DMS153 treated with DMSO at 0.1 percent for 48 hours (cell line): ENCODE results near the gene MTERF2.

ENCODE experiments used
- DNase-seq: peaks from one replicate; lab custom pipeline; 2025; ENCODE audit not compliant: unreplicated experiment; lab: John Stamatoyannopoulos, UW

The MTERF2 gene

DNA sequence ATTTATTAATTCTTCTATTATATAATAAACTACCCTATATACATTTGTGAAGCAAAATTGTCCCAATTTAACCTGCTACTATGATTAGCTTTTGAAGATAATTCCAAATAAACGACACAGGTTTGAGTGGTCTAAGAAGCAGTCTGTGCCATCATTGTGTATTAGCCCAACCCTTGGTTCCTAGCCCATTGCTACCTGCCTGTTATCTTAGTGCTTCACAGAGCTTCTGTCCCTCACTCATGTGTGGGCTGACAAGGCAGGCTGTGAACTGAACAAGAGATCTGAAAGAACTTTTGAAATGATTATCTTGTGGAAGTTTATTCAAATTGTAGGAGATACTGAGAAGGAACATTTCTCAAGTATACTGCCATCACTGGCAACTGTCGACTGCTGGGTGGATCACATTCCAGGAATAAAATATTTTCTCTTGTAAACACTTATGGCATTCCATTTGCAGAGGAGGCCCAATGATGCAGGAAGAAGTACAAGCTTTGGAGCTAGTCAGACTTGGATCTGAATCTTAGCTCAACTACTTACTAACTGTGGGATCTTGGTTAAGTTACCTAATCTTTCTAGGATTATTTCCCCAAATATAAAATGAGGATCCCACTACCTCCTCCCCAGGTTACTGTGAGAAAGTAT lies 7.8 kb upstream of the MTERF2 start:
- DNase-seq = no peak

DNA sequence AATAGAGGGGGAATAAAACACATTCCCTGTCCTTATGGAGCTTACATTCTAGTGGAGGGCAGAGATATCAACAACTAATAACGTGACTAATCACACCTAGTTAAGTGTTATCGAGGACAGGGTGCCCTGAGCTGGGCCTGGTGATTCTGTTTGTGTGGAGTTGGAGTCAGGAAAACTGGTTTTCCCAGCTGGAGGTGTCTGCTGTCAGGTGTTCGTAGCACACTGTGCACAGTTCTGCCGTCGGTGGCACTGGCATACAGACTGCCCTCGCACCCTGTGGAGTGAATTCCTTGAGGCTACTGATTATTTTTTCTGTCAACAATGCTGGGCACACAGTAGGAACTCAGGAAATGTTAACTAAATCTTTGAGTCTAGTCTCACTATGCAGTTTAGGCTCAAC lies 900 bp upstream of the MTERF2 start:
- no peak for DNase-seq

DNA sequence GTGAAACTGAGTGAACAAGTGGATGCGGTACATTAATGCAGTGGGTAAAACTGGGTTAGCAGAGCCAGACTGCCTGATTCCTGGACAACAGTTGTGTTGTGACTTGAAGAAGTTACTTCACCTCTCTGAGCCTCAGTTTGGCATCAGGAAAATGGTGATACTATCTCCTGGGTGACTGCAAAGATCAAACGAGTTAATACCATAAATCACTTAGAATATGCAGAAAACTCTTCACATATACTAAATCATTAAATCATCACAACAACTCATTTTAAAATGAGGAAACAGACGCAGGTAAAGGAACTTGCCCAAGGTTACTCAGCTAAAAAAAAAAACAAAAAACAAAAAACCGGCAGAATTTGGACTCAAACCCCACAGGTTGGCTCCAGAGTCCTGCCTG lies 811 bp downstream of the MTERF2 start:
- DNase-seq = no peak

DNA sequence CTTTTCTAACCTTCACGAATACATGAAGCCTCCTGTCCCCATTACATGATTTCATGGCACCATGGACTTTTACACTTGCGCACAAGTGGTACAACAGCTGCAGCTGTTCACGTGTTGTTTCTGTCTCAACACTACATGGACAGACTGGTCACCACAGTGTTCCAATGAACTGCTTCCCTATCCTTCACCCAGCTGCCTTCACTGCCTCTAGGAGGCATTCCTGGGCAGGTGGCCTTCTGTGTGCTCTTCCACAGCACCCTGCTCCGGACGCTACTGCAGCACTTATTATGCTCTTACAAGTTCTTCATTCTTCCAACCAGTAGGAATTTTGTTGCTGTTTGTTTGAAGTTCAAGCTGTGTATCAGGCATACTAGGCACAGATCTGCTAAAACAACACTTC lies 1.5 kb downstream of the MTERF2 start:
- no peak for DNase-seq

DNA sequence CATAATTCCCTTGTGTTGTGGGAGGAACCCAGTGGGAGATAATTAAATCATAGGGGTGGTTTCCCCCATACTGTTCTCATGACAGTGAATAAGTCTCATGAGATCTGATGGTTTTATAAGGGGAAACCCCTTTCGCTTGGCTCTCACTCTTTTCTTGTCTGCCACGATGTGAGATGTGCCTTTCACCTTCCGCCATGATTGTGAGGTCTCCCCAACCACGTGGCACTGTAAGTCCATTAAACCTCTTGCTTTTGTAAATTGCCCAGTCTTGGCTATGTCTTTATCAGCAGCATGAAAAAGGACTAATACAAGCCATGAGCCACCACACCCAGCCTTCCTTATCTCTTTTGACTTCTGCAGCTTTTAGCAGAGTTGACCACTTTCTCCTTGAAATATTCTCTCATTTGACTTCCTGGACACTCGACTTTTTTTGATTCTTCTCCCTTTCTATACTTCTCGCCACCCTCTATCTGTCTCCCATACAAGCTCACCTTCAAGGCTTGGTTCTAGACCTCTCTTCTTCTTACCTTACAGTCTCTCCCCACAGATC lies 2.3 kb downstream of the MTERF2 start:
- no peak for DNase-seq

DNA sequence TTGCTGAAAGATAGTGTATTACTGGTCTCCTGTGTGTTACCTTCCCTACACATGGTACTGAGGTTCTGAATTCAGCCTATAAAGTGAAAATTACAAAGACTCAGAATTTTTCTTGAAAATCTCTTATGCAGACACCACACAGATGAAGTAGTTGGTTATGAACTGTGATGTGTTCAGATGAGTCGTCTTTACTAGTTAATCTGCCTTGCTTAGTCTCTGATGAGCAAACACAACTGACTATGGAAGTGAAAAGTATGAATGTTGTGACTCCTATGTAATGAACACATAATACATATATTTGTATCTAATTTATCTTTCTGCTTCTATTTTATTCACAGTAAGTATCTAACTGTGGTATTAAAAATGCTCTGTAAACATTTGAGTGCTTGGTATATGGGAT lies 4.7 kb downstream of the MTERF2 start:
- DNase-seq = no peak

DNA sequence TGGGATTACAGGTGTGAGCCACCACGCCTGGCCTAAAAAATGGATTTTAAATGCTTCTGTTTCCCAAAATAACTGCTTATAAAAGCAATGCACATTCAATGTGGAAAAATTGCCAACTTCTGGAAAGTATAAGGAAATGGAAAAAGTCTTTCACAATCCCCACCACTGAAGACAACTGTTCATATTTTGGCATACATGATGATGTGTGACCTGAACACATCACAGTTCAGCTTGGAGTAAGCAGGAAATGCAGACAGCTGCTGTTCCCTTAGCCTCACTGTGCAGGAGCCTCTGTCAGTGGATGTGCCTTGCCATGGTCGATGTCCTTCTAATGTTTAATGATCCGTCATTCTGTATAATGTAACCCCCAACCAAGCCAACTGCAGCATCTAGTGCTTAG lies 5.2 kb downstream of the MTERF2 start:
- no peak for DNase-seq

DNA sequence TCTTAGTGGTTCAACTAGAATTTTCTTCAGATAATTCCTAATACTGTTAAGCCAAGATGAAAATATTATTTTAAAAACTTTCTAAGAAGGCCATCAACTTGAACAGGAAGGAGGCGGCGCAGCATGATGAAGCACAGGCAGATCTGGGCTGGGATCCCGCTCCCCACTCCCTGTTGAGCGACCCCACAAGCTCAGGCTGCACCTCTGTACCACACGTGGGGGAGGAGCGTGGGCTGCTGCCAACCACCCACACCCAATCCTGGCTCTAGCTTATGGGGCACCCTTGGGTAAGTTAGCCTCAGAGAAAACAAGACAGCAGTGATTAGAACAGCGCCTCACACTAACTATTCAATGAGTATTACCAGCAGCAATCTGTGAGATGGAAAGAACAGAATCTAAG lies 6.0 kb downstream of the MTERF2 start:
- no peak for DNase-seq

DNA sequence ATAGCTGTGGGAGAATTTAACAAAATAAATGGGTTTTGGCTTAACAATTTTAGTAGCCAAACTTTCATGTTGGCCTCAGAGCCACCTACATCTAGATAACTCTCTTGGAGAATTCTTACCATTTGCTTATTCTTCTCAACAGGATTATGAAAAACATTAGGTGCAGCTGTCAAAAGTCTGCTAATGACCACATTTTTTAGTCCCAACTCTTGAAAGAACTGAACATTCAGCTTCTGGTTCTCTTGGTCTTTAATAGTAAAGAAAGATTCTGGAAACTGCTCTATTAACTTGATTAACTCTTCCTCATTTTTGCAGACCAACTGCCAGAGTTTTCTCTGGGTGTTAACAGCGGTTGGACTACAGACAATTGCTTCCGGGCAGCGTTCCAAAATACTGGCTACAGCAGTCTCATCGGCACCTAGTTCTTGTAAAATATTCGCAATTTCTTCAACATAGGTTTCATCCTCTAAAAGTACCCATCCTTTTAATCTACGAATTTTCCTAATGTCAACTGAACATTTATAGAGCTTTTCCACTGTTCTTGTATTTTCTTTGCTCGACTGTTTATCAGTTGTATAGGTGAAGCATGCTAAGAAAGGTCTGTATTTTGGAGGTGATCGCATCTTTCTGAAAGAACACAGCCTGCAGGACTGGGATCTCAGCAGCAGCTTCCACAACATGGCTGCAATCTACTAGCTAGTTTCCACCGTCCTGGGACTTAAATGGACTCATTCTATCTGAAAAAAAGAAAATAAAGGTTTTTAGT lies 8.7 kb downstream of the MTERF2 start:
- DNase-seq = peak; percentile 42

DNA sequence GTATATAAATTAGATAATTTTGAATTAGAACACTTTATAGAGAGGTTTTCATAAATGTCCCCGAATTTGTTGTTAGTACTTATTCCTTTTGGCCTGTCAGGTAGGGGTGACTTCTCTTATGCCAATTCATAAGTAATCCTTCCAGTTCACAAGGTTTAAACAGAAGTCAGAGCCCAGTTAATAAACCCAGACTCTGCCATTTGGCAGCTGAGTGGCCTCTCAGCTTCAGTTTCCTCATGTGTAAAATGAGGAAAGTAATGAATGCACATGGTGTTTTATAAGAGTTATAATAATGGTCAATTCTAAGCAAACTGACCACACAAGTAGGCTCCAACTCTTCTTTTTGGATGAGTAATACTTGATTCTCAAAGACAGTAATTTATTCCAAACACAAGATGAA lies 10.3 kb downstream of the MTERF2 start:
- DNase-seq = no peak

DNA sequence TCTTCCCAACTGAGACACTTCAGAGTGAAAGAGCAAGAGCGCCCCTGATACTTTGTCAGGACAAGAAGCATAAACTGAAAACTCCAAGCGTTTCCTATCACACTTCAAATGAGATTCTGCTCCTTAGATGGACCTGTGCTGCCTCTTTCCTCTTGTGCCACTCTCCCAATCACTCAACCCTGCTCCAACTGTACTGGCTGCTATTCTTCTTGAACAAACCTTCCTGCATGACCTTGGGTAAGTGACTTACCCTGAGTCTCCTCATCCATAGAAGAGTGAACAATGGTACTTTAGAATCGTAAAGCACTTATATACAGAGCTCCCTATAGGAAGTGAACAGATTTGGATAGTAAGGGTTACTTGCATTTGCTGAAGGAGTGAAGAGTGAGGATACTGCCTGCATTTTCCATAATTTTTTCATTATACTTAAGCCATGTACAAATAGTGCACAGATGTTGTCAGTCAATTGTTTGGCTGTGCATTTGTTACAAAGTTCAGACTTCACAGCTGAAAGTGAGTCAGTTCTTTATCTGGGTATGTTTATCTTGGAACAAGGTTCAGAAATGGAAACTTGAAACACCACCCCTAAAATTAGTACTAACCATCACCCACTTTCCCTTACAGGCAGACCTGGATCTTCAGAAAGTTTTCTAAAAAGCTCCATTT lies 10.8 kb downstream of the MTERF2 start:
- DNase-seq = no peak

DNA sequence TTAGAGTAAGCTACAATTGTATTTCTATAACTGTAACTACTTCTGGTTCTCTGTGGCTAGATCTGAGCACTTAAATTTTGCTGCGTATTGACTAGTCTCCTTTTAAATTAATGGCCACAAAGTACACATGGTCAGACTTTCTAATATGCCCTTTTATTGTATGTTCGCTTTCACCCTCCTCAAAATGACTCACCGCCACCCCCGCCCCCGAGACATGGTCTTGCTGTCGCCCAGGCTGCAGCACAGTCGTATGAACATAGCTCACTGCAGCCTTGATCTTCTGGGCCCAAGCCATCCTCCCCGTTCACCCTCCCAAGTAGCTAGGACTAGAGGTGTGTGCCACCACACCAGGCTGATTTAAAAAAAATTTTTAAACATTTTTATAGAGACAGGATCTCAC lies 11.8 kb downstream of the MTERF2 start:
- no peak for DNase-seq

DNA sequence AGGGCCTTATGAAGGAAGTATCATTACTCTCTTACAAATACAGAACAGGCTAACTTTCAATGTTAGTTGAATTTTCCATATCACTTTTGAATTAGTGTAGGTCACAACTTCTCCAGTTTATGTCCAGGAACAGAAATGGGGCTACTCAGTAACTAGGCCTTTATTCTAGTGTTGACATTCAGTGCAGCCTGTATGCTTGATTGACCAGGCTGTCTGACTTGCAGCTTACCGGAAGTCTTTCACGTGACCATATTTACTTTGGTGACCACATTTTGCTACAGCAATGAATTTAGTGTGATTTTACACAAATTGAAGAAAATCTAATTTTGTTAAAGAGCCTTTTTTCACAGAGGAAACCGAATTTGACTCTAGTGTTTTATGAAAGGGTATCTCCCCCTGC lies 12.4 kb downstream of the MTERF2 start:
- no peak for DNase-seq

DNA sequence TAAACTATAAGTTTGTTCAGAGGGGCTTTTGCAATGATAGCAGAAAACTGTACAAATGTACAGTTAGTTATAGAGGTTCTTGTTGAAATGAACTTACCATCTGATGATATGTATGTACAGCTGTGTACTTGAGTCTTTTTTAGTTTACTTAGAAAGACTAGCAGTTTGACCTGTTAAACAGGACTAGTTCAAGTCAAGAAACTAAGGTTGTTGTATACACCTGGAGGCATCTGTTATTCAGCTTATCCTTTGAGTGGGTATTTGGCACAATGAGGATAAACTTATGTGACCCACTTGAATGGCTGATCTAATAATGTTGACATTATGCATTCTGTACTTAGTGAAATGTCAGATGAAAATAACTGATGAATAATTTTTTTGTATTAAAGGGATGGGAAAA lies 13.4 kb downstream of the MTERF2 start:
- DNase-seq = no peak

DNA sequence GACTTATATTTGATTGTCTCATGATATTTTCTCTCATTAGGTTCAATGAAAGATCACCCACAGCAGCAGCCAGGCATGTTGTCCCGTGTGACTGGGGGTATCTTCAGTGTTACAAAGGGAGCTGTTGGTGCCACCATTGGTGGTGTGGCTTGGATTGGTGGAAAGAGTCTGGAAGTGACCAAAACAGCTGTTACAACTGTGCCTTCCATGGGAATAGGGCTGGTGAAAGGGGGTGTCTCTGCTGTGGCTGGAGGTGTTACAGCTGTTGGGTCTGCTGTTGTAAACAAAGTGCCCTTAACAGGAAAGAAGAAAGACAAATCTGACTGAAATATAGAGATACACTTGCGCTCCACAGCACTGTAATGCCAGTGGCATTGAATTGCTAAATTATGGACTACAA lies 15.9 kb downstream of the MTERF2 start:
- no peak for DNase-seq

DNA sequence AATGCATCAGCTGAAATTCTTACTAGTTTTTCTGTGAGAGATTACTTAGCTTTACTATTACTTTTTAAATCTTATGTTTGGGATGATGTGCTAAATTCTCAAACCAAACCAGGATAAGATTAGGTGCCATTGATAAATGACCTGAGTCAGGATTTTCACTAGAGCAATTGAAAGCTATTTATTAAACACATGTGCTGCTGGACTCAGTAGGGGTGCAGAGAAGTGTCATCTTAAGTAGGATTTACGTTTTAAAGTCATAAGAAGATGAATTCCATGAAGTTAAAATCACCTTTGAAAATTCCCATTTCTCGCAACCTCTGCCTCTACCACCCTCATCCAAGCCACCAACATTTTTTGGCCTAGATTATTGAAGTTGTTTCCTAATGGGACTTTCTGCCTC lies 22.4 kb downstream of the MTERF2 start:
- DNase-seq = no peak

DNA sequence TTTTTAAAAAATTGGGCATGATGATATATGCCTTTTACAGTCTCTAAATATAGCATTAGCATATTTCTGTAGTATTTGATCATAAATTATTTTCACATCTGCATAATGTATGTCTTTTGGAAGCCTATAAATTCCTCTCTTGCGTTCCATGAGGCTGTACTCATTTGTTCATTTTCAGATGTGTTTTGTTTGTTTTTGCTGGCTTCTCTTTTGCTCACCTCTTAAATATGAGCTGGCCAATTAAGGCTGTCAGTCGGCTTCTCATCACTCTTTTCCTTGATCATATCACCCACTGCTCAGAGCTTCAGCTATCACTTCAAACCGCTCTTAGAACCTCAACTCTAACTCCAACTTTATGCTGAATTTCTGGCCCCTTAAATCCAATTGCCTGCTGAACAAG lies 24.7 kb downstream of the MTERF2 start:
- no peak for DNase-seq

DNA sequence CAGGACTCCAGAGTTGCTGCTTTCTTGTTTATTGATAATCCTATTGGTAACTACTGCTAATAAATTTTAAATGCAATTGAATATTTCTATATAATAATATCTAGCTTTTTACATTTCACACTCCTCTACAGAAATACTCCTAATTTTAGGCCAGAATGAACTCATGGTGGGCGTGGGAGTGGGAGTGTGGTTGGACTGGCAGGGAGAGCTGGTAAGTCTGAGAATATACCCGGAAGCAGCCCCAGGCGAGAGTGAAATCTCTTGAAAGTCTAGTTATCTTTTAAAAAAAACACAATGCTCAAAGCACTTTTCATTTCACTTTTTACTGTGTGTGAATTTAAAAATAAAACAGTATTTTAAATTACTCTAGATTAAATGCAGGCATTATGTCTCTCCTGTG lies 26.5 kb downstream of the MTERF2 start:
- DNase-seq = no peak

DNA sequence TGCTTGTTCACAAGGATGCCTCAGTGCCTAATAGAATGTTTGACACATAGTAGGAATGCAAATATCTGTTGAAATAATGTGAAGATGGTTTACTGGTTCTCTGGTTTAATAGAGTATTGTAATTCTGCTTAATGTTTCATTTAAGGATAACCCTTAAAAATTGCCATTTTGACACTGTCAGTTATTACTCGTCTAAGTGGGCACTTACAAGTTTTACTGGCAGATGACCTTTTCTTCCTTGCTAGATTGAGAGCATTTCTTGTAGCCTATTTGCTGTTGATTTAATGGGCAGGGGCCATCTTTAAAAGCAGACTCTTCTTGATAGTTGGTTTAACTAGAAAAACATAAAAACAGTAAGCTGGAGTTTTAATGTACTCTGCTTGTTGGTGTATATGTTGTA lies 29.4 kb downstream of the MTERF2 start:
- no peak for DNase-seq

DNA sequence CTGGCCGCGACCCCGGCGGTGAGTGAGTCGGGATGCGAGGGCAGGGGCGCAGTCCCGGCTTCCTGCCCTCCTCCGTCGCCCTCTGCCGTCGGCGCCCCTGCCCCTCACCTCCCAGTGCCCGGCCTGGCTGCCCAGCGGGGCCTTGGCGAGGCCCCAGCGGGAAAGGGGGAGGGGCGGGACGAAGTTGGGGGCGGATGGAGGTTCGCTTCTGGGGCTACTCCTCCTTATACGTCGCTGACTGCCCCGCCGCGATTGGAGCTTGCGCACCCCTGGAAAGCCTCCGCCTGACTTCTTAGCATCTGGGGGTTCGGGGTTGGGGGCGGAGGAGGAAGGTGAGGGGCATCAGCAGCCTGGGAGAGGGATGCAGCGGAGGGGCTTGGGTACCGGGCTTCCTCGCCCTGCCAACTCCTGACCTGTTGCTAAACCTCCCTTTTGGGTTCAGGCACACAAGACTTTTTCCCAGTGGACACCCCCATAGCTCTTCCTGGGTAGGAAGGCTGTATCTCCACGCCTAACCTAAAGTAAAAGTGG lies 30.8 kb downstream of the MTERF2 start:
- DNase-seq = no peak

DNA sequence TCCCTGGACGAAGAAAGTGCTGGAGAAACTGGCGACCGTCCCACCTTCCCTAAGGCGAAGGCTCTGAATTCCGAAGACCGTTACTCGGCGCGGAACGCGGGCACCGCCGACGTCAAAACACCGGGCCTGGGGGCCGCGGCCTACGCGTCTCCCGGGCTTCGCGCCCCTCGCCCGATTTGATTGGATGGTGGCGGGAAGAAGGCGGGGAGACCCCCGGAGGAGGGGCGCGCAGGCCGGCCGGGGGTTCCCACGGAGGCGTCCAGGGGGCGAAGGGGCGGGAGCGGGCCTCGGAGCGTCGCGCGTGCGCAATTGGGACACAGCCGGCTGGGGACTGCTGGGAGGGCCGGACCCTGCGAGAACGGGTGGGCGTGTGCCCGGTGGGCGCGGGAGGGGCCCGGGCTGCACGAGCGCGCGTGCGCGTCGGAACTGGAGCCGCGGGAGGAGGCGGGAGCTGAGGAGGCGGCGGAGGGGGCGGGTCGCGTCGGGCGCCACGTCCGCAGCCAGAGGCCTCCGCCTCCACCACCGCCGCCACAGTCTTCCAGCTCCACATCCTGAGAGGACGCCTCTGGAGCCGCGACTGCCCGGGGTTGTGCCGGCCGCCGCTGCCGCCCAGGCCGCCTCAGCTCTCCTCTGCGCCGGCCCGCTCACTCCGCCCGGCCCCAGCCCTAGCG lies 31.4 kb downstream of the MTERF2 start, which contains the start of gene TMEM263:
Gene TMEM263, plus strand, starts transcription at position 531 of the 671 bp plus-strand sequence. CDS start 11,210 bp downstream, outside the sequence.
- DNase-seq = peak; percentile 90
